IMR-90 (cell line): ENCODE data around the gene WDFY2. TPM values are rescaled to one million over a fixed set of nuclear protein-coding genes. Genes with fewer than 3 reads are reported as not detected.

Experiments
- ATAC-seq: fragments of 200-7000 bp; cut with Tn5 transposase; 2 replicates; pipeline ENCODE4 v1.9.1; 2020; ENCODE audit warnings: low read depth, mild to moderate bottlenecking, moderate library complexity
- BruUV-seq: library from RNA; stranded (reverse); fragments of 400-500 nt; replicated peaks from 2 replicates; lab custom pipeline; 2021; lab: Mats Ljungman, UMichigan
- CTCF ChIA-PET: fragments of 300-600 bp; formaldehyde crosslinking; extraction: SDS; loops from one replicate; lab custom pipeline; 2021; ENCODE audit warnings: antibody characterized with exemption; lab: Yijun Ruan, JAX
- POLR2A ChIA-PET: fragments of 300-600 bp; sonication (Branson Sonifier 250); formaldehyde crosslinking; loops from one replicate; lab custom pipeline; 2022; ENCODE audit warnings: antibody characterized with exemption; ENCODE audit not compliant: unreplicated experiment; lab: Charles Lee
- DNase-seq: peaks from one replicate; pipeline ENCODE4 v3.0.0; 2013
- H2AFZ ChIP-seq: replicated peaks from 2 replicates; pipeline ENCODE3; 2013; ENCODE audit warnings: low read length, mild to moderate bottlenecking; ENCODE audit not compliant: poor library complexity
- H2AK5ac ChIP-seq: 2 replicates; pipeline ENCODE4 v1.6.1; 2013; ENCODE audit warnings: low read depth, low read length, inconsistent platforms
- H2AK9ac ChIP-seq: replicated peaks from 2 replicates; pipeline ENCODE3; 2013; ENCODE audit warnings: mild to moderate bottlenecking, low read depth, low read length, moderate library complexity; ENCODE audit not compliant: poor library complexity
- H2BK120ac ChIP-seq: 2 replicates; pipeline ENCODE4 v1.6.1; 2013; ENCODE audit warnings: low read depth, low read length, inconsistent platforms
- H2BK15ac ChIP-seq: 3 replicates; pipeline ENCODE4 v1.6.1; 2013; ENCODE audit warnings: low read depth, low read length, inconsistent platforms
- H2BK20ac ChIP-seq: 2 replicates; pipeline ENCODE4 v1.6.1; 2013; ENCODE audit warnings: low read depth, mild to moderate bottlenecking, inconsistent platforms, low read length, moderate library complexity
- H2BK5ac ChIP-seq: 2 replicates; pipeline ENCODE4 v1.6.1; 2013; ENCODE audit warnings: mild to moderate bottlenecking, low read depth, low read length, inconsistent platforms; ENCODE audit not compliant: poor library complexity, severe bottlenecking
- H3K14ac ChIP-seq: replicated peaks from 2 replicates; pipeline ENCODE4 v1.6.1; 2013; ENCODE audit warnings: low read depth, low read length, inconsistent platforms
- H3K18ac ChIP-seq: 2 replicates; pipeline ENCODE4 v1.6.1; 2013; ENCODE audit warnings: low read depth, low read length, control low read depth
- H3K23ac ChIP-seq: 2 replicates; pipeline ENCODE4 v1.6.1; 2013; ENCODE audit warnings: low read depth, low read length, inconsistent platforms
- H3K27ac ChIP-seq: 2 replicates; pipeline ENCODE4 v1.5.1; 2013; ENCODE audit warnings: mild to moderate bottlenecking, control low read depth, low read length; ENCODE audit not compliant: insufficient read depth
- H3K27me3 ChIP-seq: 2 replicates; pipeline ENCODE4 v1.6.1; 2013; ENCODE audit warnings: low read length; ENCODE audit not compliant: control insufficient read depth, insufficient read depth
- H3K36me3 ChIP-seq: 2 replicates; pipeline ENCODE4 v1.6.1; 2013; ENCODE audit warnings: low read length, mixed read lengths; ENCODE audit not compliant: control insufficient read depth, insufficient read depth
- H3K4ac ChIP-seq: 2 replicates; pipeline ENCODE4 v1.6.1; 2013; ENCODE audit warnings: low read depth, low read length, inconsistent platforms
- H3K4me1 ChIP-seq: 2 replicates; pipeline ENCODE4 v1.6.1; 2013; ENCODE audit warnings: low read length, mixed read lengths; ENCODE audit not compliant: control insufficient read depth, insufficient read depth
- H3K4me2 ChIP-seq: 2 replicates; pipeline ENCODE4 v1.6.1; 2013; ENCODE audit warnings: low read depth, mild to moderate bottlenecking, control low read depth, low read length, moderate library complexity
- H3K4me3 ChIP-seq: 2 replicates; pipeline ENCODE4 v1.5.1; 2013; ENCODE audit warnings: low read depth, mild to moderate bottlenecking, control low read depth, low read length, moderate library complexity; ENCODE audit not compliant: insufficient read depth
- H3K56ac ChIP-seq: 2 replicates; pipeline ENCODE4 v1.6.1; 2013; ENCODE audit warnings: low read length, inconsistent platforms; ENCODE audit not compliant: insufficient read depth; ENCODE audit errors: extremely low read depth
- H3K79me1 ChIP-seq, 2 experiments: 2 replicates each; pipeline ENCODE4 v1.6.1; 2013; ENCODE audit warnings: low read length in 2 of 2, inconsistent platforms in 1 of 2, low read depth in 1 of 2
- H3K9ac ChIP-seq: 2 replicates; pipeline ENCODE4 v1.6.1; 2013; ENCODE audit warnings: low read depth, low read length, control low read depth
- H3K9me1 ChIP-seq: 2 replicates; pipeline ENCODE4 v1.6.1; 2013; ENCODE audit warnings: low read length, inconsistent platforms; ENCODE audit not compliant: insufficient read depth
- H3K9me3 ChIP-seq: 2 replicates; pipeline ENCODE4 v1.6.1; 2013; ENCODE audit warnings: low read length; ENCODE audit not compliant: control insufficient read depth, insufficient read depth
- H4K20me1 ChIP-seq: 2 replicates; pipeline ENCODE4 v1.6.1; 2013; ENCODE audit warnings: low read length, inconsistent platforms; ENCODE audit not compliant: insufficient read depth
- H4K5ac ChIP-seq: 2 replicates; pipeline ENCODE4 v1.6.1; 2013; ENCODE audit warnings: mild to moderate bottlenecking, low read depth, low read length, control low read depth
- H4K8ac ChIP-seq, 2 experiments: 2 replicates each; pipeline ENCODE4 v1.6.1; 2013; ENCODE audit warnings: low read depth in 2 of 2, low read length in 2 of 2, control low read depth in 1 of 2, inconsistent platforms in 1 of 2
- H4K91ac ChIP-seq: 2 replicates; pipeline ENCODE4 v1.6.1; 2013; ENCODE audit warnings: low read depth, low read length, inconsistent platforms; ENCODE audit not compliant: insufficient read depth
- CEBPB ChIP-seq: IDR thresholded peaks from 2 replicates; pipeline ENCODE4 v1.6.1; 2012; ENCODE audit warnings: low read depth, low read length, improper control_type of control experiment
- CHD1 ChIP-seq: IDR thresholded peaks from 2 replicates; pipeline ENCODE4 v1.6.1; 2012; ENCODE audit warnings: low read depth, low read length, improper control_type of control experiment
- FOS ChIP-seq: fragments of 150-350 bp; IDR thresholded peaks from 2 replicates; pipeline ENCODE4 v1.6.1; 2016; ENCODE audit warnings: low read depth, low read length
- MAFK ChIP-seq: IDR thresholded peaks from 2 replicates; pipeline ENCODE4 v1.6.1; 2012; ENCODE audit warnings: low read depth, low read length, improper control_type of control experiment
- MAZ ChIP-seq: IDR thresholded peaks from 2 replicates; pipeline ENCODE4 v1.6.1; 2012; ENCODE audit warnings: low read depth, mild to moderate bottlenecking, low read length, improper control_type of control experiment, moderate library complexity, borderline replicate concordance
- POLR2A ChIP-seq: IDR thresholded peaks from 2 replicates; pipeline ENCODE4 v1.6.1; 2012; ENCODE audit warnings: mild to moderate bottlenecking, low read depth, low read length
- RCOR1 ChIP-seq: IDR thresholded peaks from 2 replicates; pipeline ENCODE4 v1.6.1; 2012; ENCODE audit warnings: mild to moderate bottlenecking, low read length, improper control_type of control experiment; ENCODE audit not compliant: insufficient replicate concordance
- RFX5 ChIP-seq: IDR thresholded peaks from 2 replicates; pipeline ENCODE4 v1.8.0; 2012; ENCODE audit warnings: low read depth, mild to moderate bottlenecking, low read length, moderate library complexity
- SMC3 ChIP-seq: fragments of 150-350 bp; IDR thresholded peaks from 2 replicates; pipeline ENCODE4 v1.6.1; 2016; ENCODE audit warnings: low read depth, mild to moderate bottlenecking, antibody characterized with exemption, low read length, moderate library complexity
- WGBS, 2 experiments: methylation state at CpG; one replicate each; pipeline versions ENCODE4 v1.1.5 to v1.1.7; 2013; ENCODE audit warnings: missing lambda C conversion rate in 2 of 2; ENCODE audit not compliant: insufficient read length in 1 of 2; ENCODE audit errors: extremely low coverage in 2 of 2; 5-methylcytosine and 5-hydroxymethylcytosine counted together
- dilution Hi-C: fragments of 300-500 bp; cut with HindIII; formaldehyde crosslinking; loops from one replicate; pipeline ENCODE4 v1.14.3; 2018; ENCODE audit warnings: low sequenced_read_pairs; ENCODE audit not compliant: unreplicated experiment
- in situ Hi-C: fragments of 300-500 bp; cut with MboI; formaldehyde crosslinking; loops from 3 replicates; pipeline ENCODE4 v1.14.3; 2019; ENCODE audit warnings: low sequenced_read_pairs, inconsistent platforms, mixed read lengths
- intact Hi-C: fragments of 100-400 bp; cut with micrococcal nuclease; formaldehyde crosslinking; loops from 2 replicates; pipeline ENCODE4 v1.10.0; 2022
- polyA plus RNA-seq, 3 experiments: library from polyadenylated mRNA; depleted of rRNA; stranded (reverse); fragments of >200 nt; gene quantifications; 2 replicates each; pipeline ENCODE4 v1.2.3, GENCODE V29; 2012; ENCODE audit warnings: low replicate concordance in 1 of 3
- total RNA-seq: library from RNA; depleted of rRNA; stranded (reverse); fragments of >200 nt; gene quantifications from 2 replicates; pipeline ENCODE4 v1.2.3, GENCODE V29; 2012

The WDFY2 gene
- total and polyA plus RNA-seq, 2 of the 4 experiments (the other 2 are of a cell fraction), result 4.3 to 5.4 TPM

DNA sequence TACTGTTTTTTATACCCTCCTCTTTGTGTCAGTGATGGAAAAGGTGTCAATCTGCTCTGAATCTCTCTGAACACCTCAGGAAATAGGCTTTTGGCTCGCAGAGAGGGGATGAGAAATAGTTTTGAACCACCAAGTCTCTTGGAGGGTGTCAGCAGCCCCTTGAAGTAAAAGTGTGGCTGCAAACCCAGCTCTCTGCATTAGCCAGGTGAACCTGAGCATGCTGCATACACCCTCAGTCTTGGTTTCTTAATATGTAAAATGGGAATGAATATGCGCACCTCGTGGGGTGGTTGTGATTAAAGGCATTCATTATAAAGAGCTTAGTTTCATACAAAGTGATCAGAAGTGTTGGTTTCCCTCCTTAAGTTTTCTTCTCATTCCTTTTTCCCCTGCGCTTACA lies 221.1 kb downstream of the WDFY2 start:
- peaks cover 4% of the 10 kb centered on the region for H3K4me1 ChIP-seq
- H4K8ac ChIP-seq, result no peak overlapping the region
- H3K4me2 ChIP-seq, result no peak overlapping the region
- DNase-seq, result no peak
- ChIA-PET CTCF (no interaction called here), POLR2A (no interaction called here)
- no peak overlapping the region for H2BK15ac ChIP-seq
- H3K27ac ChIP-seq, result no peak overlapping the region
- H4K5ac ChIP-seq, result no peak overlapping the region
- no peak overlapping the region for H2BK20ac ChIP-seq
- no peak overlapping the region for H4K91ac ChIP-seq
- no peaks in the 10 kb centered on the region for H3K9me3 ChIP-seq
- no TSS peak for BruUV-seq
- H2BK120ac ChIP-seq, result no peak overlapping the region
- intact Hi-C loops, result loop anchor here (10.0 kb wide), 1 partner anchor 581 kb away; the partner anchor contains the start of gene FAM124A
- dilution Hi-C loops, result no loop called here
- no CpG with 5 or more reads among the region's 4 CpGs for WGBS, 2 experiments
- no peak overlapping the region for H3K23ac ChIP-seq
- ATAC-seq, result no peak
- no peak overlapping the region for H2BK5ac ChIP-seq
- H3K79me1 ChIP-seq, result peaks cover 0 to 9% of the 10 kb centered on the region in 2 experiments; a peak in 1 of 4 replicates
- no peaks in the 10 kb centered on the region for H3K27me3 ChIP-seq
- H2AFZ ChIP-seq, result no peak overlapping the region
- no peak overlapping the region for H3K4me3 ChIP-seq
- H3K9me1 ChIP-seq, result peaks cover 4% of the 10 kb centered on the region; the same call in 1 of the 2 replicates
- in situ Hi-C loops, result no loop called here
- no peak overlapping the region for H3K9ac ChIP-seq
- H2AK9ac ChIP-seq, result no peak overlapping the region
- no peak overlapping the region for H3K4ac ChIP-seq
- no peak overlapping the region for H3K14ac ChIP-seq
- H3K36me3 ChIP-seq, result no peaks in the 10 kb centered on the region
- no peak overlapping the region for H3K18ac ChIP-seq
- H3K56ac ChIP-seq, result no peak overlapping the region
- H2AK5ac ChIP-seq, result no peak overlapping the region
- TF ChIP-seq SMC3 (no peak), POLR2A (no peak), RFX5 (no peak), MAZ (no peak), FOS (no peak), RCOR1 (no peak), CEBPB (no peak), CHD1 (no peak), MAFK (no peak)
- no peaks in the 10 kb centered on the region for H4K20me1 ChIP-seq
